ENCODE results near the gene PRR22. TPM values are rescaled to one million over a fixed set of nuclear protein-coding genes. Genes with fewer than 3 reads are reported as not detected.

Gene PRR22
- total RNA-seq, 1 experiment from 2014 or later, result 8.1 TPM

DNA sequence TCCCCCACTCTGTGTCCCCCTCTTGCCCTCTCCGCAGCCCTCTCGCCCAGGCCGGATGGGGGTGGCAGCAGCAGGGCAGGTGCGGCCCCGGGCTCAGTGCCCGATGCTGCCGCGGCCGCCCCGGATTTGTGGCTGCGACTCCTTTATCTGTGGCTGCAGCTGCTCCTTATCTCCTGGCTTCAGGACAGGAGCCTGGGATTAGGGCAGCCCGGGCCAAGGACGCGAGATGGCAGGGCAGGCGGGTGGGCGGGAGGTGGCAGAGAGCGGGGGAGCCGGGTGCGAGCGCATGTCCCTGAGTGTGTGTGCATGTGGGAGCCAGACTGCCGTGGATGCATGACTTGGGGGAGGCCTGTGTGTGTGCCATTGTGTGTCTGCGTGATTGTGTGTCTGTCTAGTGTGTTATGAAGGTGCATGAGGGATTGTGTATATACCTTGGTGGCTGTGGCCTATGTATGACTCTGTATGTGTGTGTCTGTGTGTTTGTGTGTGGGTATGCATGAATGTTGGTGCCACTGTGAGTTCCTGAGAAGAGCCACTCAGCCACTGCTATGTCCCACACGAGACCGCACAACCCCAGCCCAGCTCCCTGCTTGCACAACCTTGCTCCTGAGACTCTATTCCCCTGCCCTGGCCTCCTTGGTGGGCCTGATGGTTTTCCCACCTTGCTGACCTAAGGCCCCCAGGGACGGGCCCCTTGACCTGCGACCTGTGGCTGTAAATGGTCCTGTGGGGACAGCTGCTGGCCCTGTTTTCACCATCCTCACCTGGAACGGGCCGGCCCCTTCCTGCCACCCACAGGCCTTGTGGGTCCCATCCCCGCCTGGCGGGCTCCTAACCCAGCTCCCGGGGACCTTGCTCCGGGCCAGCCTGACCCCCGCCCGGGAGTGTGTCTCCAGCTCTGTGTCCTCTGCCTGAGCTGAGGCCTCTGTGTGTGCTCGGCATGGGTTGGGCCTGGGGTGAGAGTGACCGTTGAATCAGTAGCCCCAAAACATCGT is 15.0 kb upstream of the PRR22 start:
- H3K79me1 ChIP-seq (ENCODE audit: insufficient read depth, low read depth, low read length, poor library complexity, severe bottlenecking), result no peaks in the 10 kb centered on the region
- no peaks in the 10 kb centered on the region for H4K20me1 ChIP-seq (ENCODE audit: control insufficient read depth, insufficient read depth, insufficient read length)
- H2BK20ac ChIP-seq (ENCODE audit: low read depth, low read length, poor library complexity, severe bottlenecking), result no peak overlapping the region
- H3K4ac ChIP-seq (ENCODE audit: low read depth, low read length), result no peak overlapping the region
- Mint-ChIP-seq H3K27me3 (ENCODE audit: low read depth) (peaks cover 44% of the 10 kb centered on the region), H3K4me1 (peaks cover 6 to 17% of the 10 kb centered on the region in 2 experiments), H3K27ac (no peak overlapping the region), H3K36me3 (ENCODE audit: insufficient read depth in 1 of 3, low read depth in 3 of 3) (peaks cover 0 to 4% (median 0%) of the 10 kb centered on the region in 3 experiments; a peak in 2 of 7 replicates), H3K4me3 (no peak overlapping the region), H3K9me3 (peaks cover 0 to 4% of the 10 kb centered on the region in 2 experiments; a peak in 3 of 5 replicates)
- no peak overlapping the region for H2AK5ac ChIP-seq (ENCODE audit: insufficient read length, low read length)
- no peak overlapping the region for H3K23ac ChIP-seq (ENCODE audit: insufficient read length, low read depth, low read length)
- H3K4me2 ChIP-seq (ENCODE audit: insufficient read depth, insufficient read length, low read length), result no peak overlapping the region
- WGBS (ENCODE audit: extremely low coverage, insufficient read length, low lambda C conversion rate), result no CpG with 5 or more reads among the region's 37 CpGs
- no peak overlapping the region for H3K27ac ChIP-seq (ENCODE audit: insufficient read length, low read depth, low read length)
- H3K9me3 ChIP-seq (ENCODE audit: control insufficient read depth, low read depth, low read length), result no peaks in the 10 kb centered on the region
- H4K5ac ChIP-seq (ENCODE audit: insufficient read length, low read depth, low read length), result no peak overlapping the region
- no peak overlapping the region for H2BK12ac ChIP-seq (ENCODE audit: insufficient read length, low read depth, low read length)
- H3K23me2 ChIP-seq (ENCODE audit: insufficient read length, low read depth, low read length, poor library complexity, severe bottlenecking), result peaks cover 5% of the 10 kb centered on the region
- H2BK15ac ChIP-seq (ENCODE audit: low read depth, low read length), result no peak overlapping the region
- H3K79me2 ChIP-seq (ENCODE audit: insufficient read depth, low read length), result no peaks in the 10 kb centered on the region
- H4K8ac ChIP-seq (replicated peaks; ENCODE audit: insufficient read length, low read depth, low read length), result no peak overlapping the region
- no peak overlapping the region for H3K14ac ChIP-seq (ENCODE audit: insufficient read depth, low read length)
- H3K56ac ChIP-seq (ENCODE audit: insufficient read length, low read depth, low read length), result no peak overlapping the region
- no peak overlapping the region for H4K91ac ChIP-seq (ENCODE audit: insufficient read length, low read depth, low read length)
- H2AFZ ChIP-seq (ENCODE audit: low read length), result no peak overlapping the region
- no peak overlapping the region for H3T11ph ChIP-seq (ENCODE audit: low read length)
- no peak for DNase-seq
- H3K18ac ChIP-seq (ENCODE audit: insufficient read length, low read depth, low read length), result no peak overlapping the region
- TF ChIP-seq, protein P1, sequence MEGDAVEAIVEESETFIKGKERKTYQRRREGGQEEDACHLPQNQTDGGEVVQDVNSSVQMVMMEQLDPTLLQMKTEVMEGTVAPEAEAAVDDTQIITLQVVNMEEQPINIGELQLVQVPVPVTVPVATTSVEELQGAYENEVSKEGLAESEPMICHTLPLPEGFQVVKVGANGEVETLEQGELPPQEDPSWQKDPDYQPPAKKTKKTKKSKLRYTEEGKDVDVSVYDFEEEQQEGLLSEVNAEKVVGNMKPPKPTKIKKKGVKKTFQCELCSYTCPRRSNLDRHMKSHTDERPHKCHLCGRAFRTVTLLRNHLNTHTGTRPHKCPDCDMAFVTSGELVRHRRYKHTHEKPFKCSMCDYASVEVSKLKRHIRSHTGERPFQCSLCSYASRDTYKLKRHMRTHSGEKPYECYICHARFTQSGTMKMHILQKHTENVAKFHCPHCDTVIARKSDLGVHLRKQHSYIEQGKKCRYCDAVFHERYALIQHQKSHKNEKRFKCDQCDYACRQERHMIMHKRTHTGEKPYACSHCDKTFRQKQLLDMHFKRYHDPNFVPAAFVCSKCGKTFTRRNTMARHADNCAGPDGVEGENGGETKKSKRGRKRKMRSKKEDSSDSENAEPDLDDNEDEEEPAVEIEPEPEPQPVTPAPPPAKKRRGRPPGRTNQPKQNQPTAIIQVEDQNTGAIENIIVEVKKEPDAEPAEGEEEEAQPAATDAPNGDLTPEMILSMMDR (conservative IDR thresholded peaks at IDR 0.05), result no peak
- H2BK120ac ChIP-seq (ENCODE audit: low read depth, low read length, poor library complexity, severe bottlenecking), result no peak overlapping the region
- no peaks in the 10 kb centered on the region for H3K27me3 ChIP-seq (ENCODE audit: insufficient read depth, low read length)
- H3K4me1 ChIP-seq (ENCODE audit: insufficient read depth, low read length), result no peaks in the 10 kb centered on the region
- H2BK5ac ChIP-seq (ENCODE audit: insufficient read length, low read length), result no peak overlapping the region
- H3K9ac ChIP-seq (ENCODE audit: extremely low read depth, insufficient read length, low read length), result no peak overlapping the region

Data from H9 (cell line).